Liver (tissue), 9 donors: Measurements from ENCODE around the gene WRAP73. TPM values are rescaled to one million over a fixed set of nuclear protein-coding genes. Genes with fewer than 3 reads are reported as not detected.

Experiments
- DNase-seq: peaks from one replicate; pipeline ENCODE4 v3.0.0-alpha.2; 2017; ENCODE audit warnings: low spot score
- H3K27ac ChIP-seq, 2 donors: one replicate each; pipeline ENCODE4 v1.7.0; 2013; ENCODE audit warnings: inconsistent platforms in 2 of 2, low read length in 2 of 2, control low read depth in 1 of 2, low read depth in 1 of 2, mild to moderate bottlenecking in 1 of 2
- H3K27me3 ChIP-seq, 4 donors: one replicate each; pipeline versions ENCODE4 v1.6.1 to v1.7.0; 2013; ENCODE audit warnings: low read length in 3 of 4, inconsistent platforms in 1 of 4, mild to moderate bottlenecking in 1 of 4, moderate library complexity in 1 of 4; ENCODE audit not compliant: control insufficient read depth in 4 of 4, insufficient read depth in 4 of 4
- H3K36me3 ChIP-seq, 4 donors: one replicate each; pipeline versions ENCODE4 v1.6.1 to v1.7.0; 2013; ENCODE audit warnings: low read length in 3 of 4, mild to moderate bottlenecking in 3 of 4, low read depth in 1 of 4, moderate library complexity in 1 of 4; ENCODE audit not compliant: control insufficient read depth in 4 of 4, insufficient read depth in 3 of 4
- H3K4me1 ChIP-seq, 4 donors: one replicate each; pipeline versions ENCODE4 v1.6.1 to v1.7.0; 2013; ENCODE audit warnings: low read length in 3 of 4, mild to moderate bottlenecking in 3 of 4, moderate library complexity in 1 of 4; ENCODE audit not compliant: control insufficient read depth in 4 of 4, insufficient read depth in 4 of 4
- H3K4me3 ChIP-seq, 3 donors: one replicate each; pipeline versions ENCODE4 v1.6.1 to v1.7.0; 2013; ENCODE audit warnings: low read length in 3 of 3, control low read depth in 1 of 3, low read depth in 1 of 3, mild to moderate bottlenecking in 1 of 3
- H3K9ac ChIP-seq, 2 donors: one replicate each; pipeline ENCODE4 v1.7.0; 2013; ENCODE audit warnings: low read length in 2 of 2, mild to moderate bottlenecking in 2 of 2, moderate library complexity in 2 of 2, control low read depth in 1 of 2, low read depth in 1 of 2
- H3K9me3 ChIP-seq, 4 donors: one replicate each; pipeline versions ENCODE4 v1.6.1 to v1.7.0; 2013; ENCODE audit warnings: low read length in 3 of 4; ENCODE audit not compliant: control insufficient read depth in 4 of 4
- EGR1 ChIP-seq, 2 donors: IDR thresholded peaks; 2 replicates each; pipeline ENCODE4 v1.6.1; 2016 to 2018; ENCODE audit warnings: antibody characterized with exemption in 2 of 2, low read depth in 2 of 2
- FOXA1 ChIP-seq: IDR thresholded peaks from 2 replicates; pipeline ENCODE4 v1.6.1; 2016; ENCODE audit warnings: antibody characterized with exemption
- FOXA2 ChIP-seq: IDR thresholded peaks from 2 replicates; pipeline ENCODE4 v1.6.1; 2016; ENCODE audit warnings: antibody characterized with exemption
- GABPA ChIP-seq, 2 donors: IDR thresholded peaks in 1 of 2; conservative IDR thresholded peaks in 1 of 2; 2 replicates each; pipeline ENCODE4 v1.6.1; 2016; ENCODE audit warnings: antibody characterized with exemption in 2 of 2, mild to moderate bottlenecking in 1 of 2, moderate library complexity in 1 of 2
- HNF4A ChIP-seq, 2 donors: conservative IDR thresholded peaks; 2 replicates each; pipeline ENCODE4 v1.6.1; 2016; ENCODE audit warnings: antibody characterized with exemption in 2 of 2, mild to moderate bottlenecking in 2 of 2
- HNF4G ChIP-seq: IDR thresholded peaks from 2 replicates; pipeline ENCODE4 v1.6.1; 2016; ENCODE audit warnings: antibody characterized with exemption
- JUND ChIP-seq, 2 donors: IDR thresholded peaks; 2 replicates each; pipeline ENCODE4 v1.6.1; 2016; ENCODE audit warnings: antibody characterized with exemption in 2 of 2
- NR2F2 ChIP-seq: IDR thresholded peaks from 2 replicates; pipeline ENCODE4 v1.6.1; 2016; ENCODE audit warnings: antibody characterized with exemption
- RAD21 ChIP-seq, 2 donors: IDR thresholded peaks; 2 replicates each; pipeline ENCODE4 v1.6.1; 2016; ENCODE audit warnings: antibody characterized with exemption in 2 of 2, mild to moderate bottlenecking in 2 of 2
- REST ChIP-seq: IDR thresholded peaks from 2 replicates; pipeline ENCODE4 v1.6.1; 2016; ENCODE audit warnings: antibody characterized with exemption, mild to moderate bottlenecking
- RXRA ChIP-seq, 2 donors: IDR thresholded peaks; 2 replicates each; pipeline ENCODE4 v1.6.1; 2017 to 2018; ENCODE audit warnings: antibody characterized with exemption in 2 of 2, mild to moderate bottlenecking in 1 of 2
- SP1 ChIP-seq: IDR thresholded peaks from 2 replicates; pipeline ENCODE4 v1.6.1; 2018; ENCODE audit warnings: antibody characterized with exemption, mild to moderate bottlenecking
- WGBS: extraction: QIAGEN DNeasy Blood & Tissue Kit; methylation state at CpG from one replicate; pipeline ENCODE4 v1.1.7; 2013; 5-methylcytosine and 5-hydroxymethylcytosine counted together
- polyA plus RNA-seq, 2 donors: library from polyadenylated mRNA; stranded (reverse) in 1 of 2; unstranded in 1 of 2; fragments of 200-250 nt in 1 of 2; fragments of >200 nt in 1 of 2; fragmentation: Nextera tagmentation in 1 of 2; extraction: Ambion mirVana in 1 of 2; gene quantifications; one replicate each; pipeline versions ENCODE4 v1.2.1 to v1.2.3, GENCODE V29; 2013 to 2015
- total RNA-seq, 2 donors: library from RNA; depleted of rRNA; stranded (reverse); fragments of >200 nt; gene quantifications; one replicate each; pipeline ENCODE4 v1.2.3, GENCODE V29; 2014
- TF ChIP-seq, protein P1 (sequence below): IDR thresholded peaks from 2 replicates; pipeline ENCODE4 v1.6.1; 2016; ENCODE audit warnings: antibody characterized with exemption
- TF ChIP-seq, protein P2 (sequence below): IDR thresholded peaks from 2 replicates; pipeline ENCODE4 v1.6.1; 2016; ENCODE audit warnings: antibody characterized with exemption
- TF ChIP-seq, protein P3 (sequence below): fragments of 150-350 bp; IDR thresholded peaks from 2 replicates; pipeline ENCODE4 v1.5.1; 2017; ENCODE audit warnings: improper control_type of control experiment, low read depth, low read length; ENCODE audit not compliant: missing input control
- TF ChIP-seq, protein P4 (sequence below): IDR thresholded peaks from 2 replicates; pipeline ENCODE4 v1.6.1; 2016; ENCODE audit warnings: antibody characterized with exemption
- donor health status: healthy.
- donor health status: healthy.
- donor health status: healthy.
- donor health status: healthy.
- donor health status: healthy.

WRAP73 gene
- total and polyA plus RNA-seq, 4 donors = 7.6 to 14.6 (median 10.0) TPM

DNA sequence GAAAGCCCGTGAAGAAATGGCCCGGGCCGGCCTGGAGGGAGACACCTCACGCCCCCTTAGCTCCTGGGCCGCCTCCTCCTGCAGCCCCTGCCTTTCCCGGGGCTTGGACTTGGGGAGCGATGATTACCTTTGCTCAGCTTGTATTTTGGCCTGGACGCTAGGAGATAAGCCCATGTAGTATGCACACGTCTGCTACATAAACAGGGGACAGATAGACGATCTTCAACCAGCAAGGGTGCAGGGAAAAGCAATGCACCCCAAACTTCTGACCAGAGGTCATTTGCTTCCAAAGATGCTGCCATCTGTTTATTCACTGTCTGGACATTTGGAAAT lies 3.3 kb upstream of the WRAP73 start:
- whole genome bisulfite sequencing = 24% methylated on average over 10 of the region's 10 CpGs

DNA sequence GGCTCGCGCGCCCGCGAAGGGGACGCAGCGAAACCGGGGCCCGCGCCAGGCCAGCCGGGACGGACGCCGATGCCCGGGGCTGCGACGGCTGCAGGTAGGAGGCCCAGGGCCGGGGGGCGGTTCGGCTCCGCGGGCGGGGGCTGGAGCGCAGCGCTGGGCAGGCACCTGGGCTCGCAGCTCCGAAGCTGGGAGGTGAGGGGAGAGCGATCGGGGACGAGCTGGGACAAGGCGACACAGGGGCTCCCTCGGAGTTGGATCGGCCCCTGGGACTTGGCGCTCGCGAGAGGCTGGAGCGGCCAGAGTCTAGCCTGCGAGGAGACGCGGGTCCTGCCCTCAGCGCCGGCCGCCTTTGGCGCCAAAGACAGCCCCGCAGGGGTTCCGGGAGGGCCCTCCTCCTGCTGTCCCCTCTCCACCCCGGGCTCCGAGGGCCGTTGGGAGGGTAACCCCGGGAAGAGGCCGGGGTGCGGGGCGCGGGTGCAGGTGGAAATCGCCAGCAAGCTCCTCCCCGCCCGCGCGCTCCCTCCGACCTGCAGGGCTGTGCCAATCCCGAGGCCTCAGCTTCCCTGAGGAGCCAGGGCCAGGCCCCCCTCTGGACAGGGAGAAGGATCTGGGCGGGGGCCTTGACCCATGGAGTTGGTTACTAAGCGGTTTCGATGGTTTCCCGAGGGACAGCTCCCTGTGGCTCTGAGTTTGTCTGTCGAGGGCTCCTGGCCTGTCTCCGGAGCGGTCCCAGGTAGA lies 2.8 kb upstream of the WRAP73 start:
- peaks cover 0 to 12% (median 6%) of the 10 kb centered on the region in 4 donors for H3K27me3 ChIP-seq
- TF ChIP-seq, protein P1, sequence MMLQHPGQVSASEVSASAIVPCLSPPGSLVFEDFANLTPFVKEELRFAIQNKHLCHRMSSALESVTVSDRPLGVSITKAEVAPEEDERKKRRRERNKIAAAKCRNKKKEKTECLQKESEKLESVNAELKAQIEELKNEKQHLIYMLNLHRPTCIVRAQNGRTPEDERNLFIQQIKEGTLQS = no peak
- TF ChIP-seq FOXA1 (no peak), RXRA (IDR thresholded peaks at IDR 0.05) (no peak), NR2F2 (no peak), GABPA (IDR thresholded peaks at IDR 0.05 in 1 of 2, conservative IDR thresholded peaks at IDR 0.05 in 1 of 2) (no peak), EGR1 (IDR thresholded peaks at IDR 0.05; ENCODE audit: low read depth in 2 of 2) (no peak), HNF4A (conservative IDR thresholded peaks at IDR 0.05) (no peak), SP1 (no peak), HNF4G (no peak), RAD21 (IDR thresholded peaks at IDR 0.05) (no peak), REST (no peak), FOXA2 (no peak), JUND (IDR thresholded peaks at IDR 0.05) (no peak)
- TF ChIP-seq, protein P2, sequence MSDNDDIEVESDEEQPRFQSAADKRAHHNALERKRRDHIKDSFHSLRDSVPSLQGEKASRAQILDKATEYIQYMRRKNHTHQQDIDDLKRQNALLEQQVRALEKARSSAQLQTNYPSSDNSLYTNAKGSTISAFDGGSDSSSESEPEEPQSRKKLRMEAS = no peak
- TF ChIP-seq, protein P3, sequence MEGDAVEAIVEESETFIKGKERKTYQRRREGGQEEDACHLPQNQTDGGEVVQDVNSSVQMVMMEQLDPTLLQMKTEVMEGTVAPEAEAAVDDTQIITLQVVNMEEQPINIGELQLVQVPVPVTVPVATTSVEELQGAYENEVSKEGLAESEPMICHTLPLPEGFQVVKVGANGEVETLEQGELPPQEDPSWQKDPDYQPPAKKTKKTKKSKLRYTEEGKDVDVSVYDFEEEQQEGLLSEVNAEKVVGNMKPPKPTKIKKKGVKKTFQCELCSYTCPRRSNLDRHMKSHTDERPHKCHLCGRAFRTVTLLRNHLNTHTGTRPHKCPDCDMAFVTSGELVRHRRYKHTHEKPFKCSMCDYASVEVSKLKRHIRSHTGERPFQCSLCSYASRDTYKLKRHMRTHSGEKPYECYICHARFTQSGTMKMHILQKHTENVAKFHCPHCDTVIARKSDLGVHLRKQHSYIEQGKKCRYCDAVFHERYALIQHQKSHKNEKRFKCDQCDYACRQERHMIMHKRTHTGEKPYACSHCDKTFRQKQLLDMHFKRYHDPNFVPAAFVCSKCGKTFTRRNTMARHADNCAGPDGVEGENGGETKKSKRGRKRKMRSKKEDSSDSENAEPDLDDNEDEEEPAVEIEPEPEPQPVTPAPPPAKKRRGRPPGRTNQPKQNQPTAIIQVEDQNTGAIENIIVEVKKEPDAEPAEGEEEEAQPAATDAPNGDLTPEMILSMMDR = no peak
- TF ChIP-seq, protein P4, sequence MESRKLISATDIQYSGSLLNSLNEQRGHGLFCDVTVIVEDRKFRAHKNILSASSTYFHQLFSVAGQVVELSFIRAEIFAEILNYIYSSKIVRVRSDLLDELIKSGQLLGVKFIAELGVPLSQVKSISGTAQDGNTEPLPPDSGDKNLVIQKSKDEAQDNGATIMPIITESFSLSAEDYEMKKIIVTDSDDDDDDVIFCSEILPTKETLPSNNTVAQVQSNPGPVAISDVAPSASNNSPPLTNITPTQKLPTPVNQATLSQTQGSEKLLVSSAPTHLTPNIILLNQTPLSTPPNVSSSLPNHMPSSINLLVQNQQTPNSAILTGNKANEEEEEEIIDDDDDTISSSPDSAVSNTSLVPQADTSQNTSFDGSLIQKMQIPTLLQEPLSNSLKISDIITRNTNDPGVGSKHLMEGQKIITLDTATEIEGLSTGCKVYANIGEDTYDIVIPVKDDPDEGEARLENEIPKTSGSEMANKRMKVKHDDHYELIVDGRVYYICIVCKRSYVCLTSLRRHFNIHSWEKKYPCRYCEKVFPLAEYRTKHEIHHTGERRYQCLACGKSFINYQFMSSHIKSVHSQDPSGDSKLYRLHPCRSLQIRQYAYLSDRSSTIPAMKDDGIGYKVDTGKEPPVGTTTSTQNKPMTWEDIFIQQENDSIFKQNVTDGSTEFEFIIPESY = no peak

More for the DNA sequence above, 3.3 kb upstream of the WRAP73 start:
- H3K36me3 ChIP-seq = no peaks in the 10 kb centered on the region
- TF ChIP-seq REST (no peak), FOXA2 (no peak)
- no peak overlapping the region for H3K4me3 ChIP-seq
- H3K27me3 ChIP-seq = peaks cover 0 to 12% (median 6%) of the 10 kb centered on the region in 4 donors
- H3K4me1 ChIP-seq = peaks cover 20 to 27% (median 23%) of the 10 kb centered on the region in 4 donors
- no peak overlapping the region for H3K9ac ChIP-seq
- no peaks in the 10 kb centered on the region for H3K9me3 ChIP-seq
- no peak for DNase-seq
- H3K27ac ChIP-seq = no peak overlapping the region

More for the DNA sequence above, 2.8 kb upstream of the WRAP73 start:
- Histone ChIP-seq H3K36me3 (no peaks in the 10 kb centered on the region), H3K9ac (no peak overlapping the region), H3K9me3 (no peaks in the 10 kb centered on the region), H3K4me3 (peak overlapping the region in 2 of 3 donors; percentile 14 to 59), H3K4me1 (peaks cover 20 to 27% (median 23%) of the 10 kb centered on the region in 4 donors), H3K27ac (no peak overlapping the region)
- WGBS = 4% methylated on average over 68 of the region's 68 CpGs
- no peak for DNase-seq
